AG09319 (cell line): ENCODE data around the gene BRICD5.

Source experiments
- DNase-seq: peaks from one replicate; pipeline ENCODE4 v3.0.0-alpha.2; 2010; ENCODE audit warnings: low read depth; ENCODE audit errors: extremely low read depth
- CTCF ChIP-seq: IDR thresholded peaks from 2 replicates; pipeline ENCODE4 v1.5.1; 2011; ENCODE audit warnings: low read depth, mild to moderate bottlenecking, inconsistent platforms, low read length, moderate library complexity

The BRICD5 gene

GRCh38 chr16:2251296-2252111 lies 40.8 kb upstream of the BRICD5 start, which contains the start of gene ECI1:
Gene ECI1 (minus strand): TSS chr16:2251587. CDS start chr16:2251566, 21 bp downstream.
- DNase-seq, result peak; percentile 84
- TF ChIP-seq CTCF, result peak; percentile 69

GRCh38 chr16:2250652-2251295 lies 40.1 kb upstream of the BRICD5 start:
- TF ChIP-seq CTCF, result no peak
- DNase-seq, result no peak

GRCh38 chr16:2246301-2246885 lies 35.7 kb upstream of the BRICD5 start:
- no peak for TF ChIP-seq CTCF
- DNase-seq, result no peak

GRCh38 chr16:2244926-2245795 lies 34.5 kb upstream of the BRICD5 start:
- no peak for DNase-seq
- TF ChIP-seq CTCF, result no peak

- TF ChIP-seq CTCF, result no peak
- DNase-seq, result no peak
Measured at GRCh38 chr16:2244301-2244700, 33.6 kb upstream of the BRICD5 start.

- no peak for DNase-seq
- no peak for TF ChIP-seq CTCF
Measured at GRCh38 chr16:2243781-2244180, 33.1 kb upstream of the BRICD5 start.
